ENCODE measurements around the gene MTURN.

MTURN gene

DNA sequence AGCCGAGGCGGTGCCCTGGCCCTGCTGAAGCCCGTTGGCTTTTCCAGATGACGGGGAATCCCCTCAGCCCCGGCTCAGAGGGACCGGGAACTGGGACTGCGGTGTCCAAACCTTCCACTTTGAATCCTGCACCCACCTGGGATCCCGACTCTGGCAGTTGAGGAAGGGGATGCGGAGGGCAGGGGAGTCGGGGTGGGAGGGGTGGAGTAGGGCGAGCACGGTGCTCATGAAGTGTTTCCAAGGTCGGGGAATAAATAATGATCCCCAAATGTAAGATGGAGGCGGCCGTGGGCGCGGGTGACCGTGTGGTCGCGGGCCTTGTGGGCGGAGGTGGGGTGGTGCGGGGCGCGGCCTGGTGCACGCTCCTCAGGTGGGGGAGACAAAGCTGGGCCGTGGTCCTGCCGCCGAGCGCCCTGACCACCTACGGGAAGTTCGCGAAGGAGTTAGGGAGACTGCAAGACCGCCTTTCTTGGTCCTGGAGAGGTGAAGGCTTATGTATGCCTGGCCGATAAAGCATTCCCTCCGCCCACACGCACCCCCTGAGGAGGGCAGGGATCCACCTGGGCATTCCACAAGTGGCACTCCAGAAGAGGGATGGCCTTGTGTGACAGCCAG is 1.4 kb downstream of the MTURN start:
- DNase-seq, result no peak

DNA sequence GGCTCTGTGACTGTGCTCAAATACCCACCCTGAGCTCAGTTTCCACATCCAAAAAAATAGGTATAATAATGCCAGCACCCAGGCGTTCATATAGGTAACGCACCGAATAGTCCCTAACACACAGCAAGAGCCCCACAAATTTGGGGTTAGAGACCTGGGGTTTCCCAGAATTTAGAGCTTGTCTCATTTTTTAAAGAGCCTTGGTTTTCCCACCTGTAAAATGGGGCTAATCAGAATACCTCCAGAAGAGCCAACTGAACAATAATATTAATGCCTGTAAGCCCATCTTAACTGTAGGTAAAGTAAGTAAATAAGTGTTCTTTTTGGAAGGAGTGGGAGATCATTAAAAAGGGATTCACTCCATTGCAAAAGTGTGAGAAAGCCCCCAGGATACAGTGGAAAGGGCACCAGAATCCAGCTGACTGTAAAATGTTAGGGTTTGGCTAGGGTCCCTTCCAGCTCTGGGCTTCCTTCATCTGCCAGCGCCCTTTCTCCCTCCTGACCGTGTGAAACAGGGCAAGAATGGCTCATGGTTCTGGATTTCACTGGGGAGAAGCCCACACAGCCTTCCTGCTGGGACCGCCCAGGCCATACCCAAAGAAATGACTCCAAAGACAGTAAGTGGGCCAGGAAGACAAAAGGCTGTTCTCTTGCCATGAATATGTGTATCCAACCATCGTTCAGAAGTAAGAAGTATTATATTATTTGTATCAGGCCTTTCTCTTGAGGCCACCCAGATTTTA is 2.1 kb downstream of the MTURN start:
- DNase-seq, result no peak

DNA sequence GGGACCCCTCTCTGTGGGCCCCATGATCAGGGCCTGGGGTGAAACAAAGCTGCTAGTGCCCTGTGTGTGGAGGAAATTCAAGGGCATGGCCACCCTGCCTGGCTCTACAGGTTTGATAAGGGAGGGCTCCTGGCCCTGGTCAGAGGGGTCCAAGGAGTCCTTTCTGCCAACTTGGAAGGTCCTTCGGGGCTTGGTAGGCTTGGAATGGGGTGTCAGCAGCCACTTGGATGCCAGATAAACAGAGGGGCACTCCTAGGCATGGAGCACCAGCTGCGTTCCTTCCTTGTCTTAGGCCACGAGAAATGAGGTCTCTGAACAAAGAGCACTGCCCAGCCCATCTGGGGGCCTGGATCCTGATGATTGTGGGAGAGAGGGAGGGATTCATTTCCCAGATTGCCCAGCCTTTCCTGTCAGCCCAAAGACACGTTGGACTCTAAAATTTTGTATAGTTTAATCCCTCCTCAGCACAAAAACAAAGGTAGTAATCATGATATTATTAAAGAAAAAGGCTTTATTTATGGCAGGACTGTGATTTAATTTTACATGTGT is 5.1 kb downstream of the MTURN start:
- DNase-seq, result no peak

DNA sequence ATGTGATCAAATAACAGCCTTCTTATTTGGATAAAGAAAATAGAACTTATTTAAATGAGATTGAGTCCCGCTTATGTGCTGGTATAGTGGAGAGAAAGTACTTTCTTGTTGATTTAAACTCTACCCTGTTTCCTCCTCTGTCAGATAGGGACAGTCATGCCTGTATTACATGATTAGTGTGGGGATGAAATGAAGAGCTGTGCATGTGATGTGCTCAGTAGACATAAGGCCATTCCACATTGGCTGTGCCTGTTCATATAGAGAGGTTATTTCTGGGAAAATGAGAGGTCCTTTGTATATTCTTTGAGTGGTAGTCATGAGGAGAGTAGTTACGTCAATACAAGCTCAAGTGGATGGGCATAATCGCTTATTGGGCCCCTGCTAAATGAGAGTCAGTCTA is 5.7 kb downstream of the MTURN start:
- DNase-seq, result no peak

DNA sequence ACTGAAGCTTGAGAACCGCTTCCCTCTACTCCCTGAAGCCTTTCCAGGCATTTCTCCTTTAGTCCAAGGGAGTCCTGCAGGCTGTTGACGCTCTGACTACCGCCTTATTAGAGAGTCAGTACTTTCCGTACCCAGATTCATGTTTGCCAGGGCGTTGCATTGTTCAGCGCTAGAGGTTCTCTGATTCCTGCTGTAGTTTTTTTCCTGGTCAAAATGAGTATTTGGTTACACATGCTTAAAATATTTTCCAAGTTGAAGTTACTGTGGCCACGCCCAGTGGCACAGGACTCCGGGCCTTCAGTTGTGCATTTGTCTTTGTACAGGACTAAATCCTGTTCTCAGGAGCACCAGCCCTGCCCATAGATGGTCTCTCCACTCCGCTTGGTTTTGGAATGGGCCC is 7.9 kb downstream of the MTURN start:
- no peak for DNase-seq

DNA sequence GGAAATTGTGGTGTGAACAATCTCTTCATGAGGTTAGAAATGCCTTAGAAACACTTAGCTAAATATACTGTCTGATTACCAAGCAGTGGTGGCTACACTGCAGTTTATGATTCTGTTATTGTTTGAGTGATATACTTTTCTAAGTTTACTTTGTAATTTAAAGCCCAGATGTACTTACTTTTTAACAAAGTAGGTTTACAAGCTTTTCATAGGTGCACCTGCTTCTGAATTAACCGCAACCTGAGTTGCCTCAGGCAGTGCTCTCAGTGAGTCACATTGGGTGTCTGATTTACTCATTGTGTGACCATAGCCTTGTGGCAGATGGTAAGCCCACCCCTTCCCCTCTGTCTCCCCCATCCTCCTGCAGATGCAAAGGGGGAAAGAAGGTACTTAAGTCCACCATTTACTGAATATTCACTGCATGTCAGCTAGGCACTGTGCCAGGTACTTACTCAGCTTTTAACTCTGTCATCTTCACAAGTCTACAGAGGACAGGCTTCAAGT is 9.0 kb downstream of the MTURN start:
- DNase-seq, result no peak

DNA sequence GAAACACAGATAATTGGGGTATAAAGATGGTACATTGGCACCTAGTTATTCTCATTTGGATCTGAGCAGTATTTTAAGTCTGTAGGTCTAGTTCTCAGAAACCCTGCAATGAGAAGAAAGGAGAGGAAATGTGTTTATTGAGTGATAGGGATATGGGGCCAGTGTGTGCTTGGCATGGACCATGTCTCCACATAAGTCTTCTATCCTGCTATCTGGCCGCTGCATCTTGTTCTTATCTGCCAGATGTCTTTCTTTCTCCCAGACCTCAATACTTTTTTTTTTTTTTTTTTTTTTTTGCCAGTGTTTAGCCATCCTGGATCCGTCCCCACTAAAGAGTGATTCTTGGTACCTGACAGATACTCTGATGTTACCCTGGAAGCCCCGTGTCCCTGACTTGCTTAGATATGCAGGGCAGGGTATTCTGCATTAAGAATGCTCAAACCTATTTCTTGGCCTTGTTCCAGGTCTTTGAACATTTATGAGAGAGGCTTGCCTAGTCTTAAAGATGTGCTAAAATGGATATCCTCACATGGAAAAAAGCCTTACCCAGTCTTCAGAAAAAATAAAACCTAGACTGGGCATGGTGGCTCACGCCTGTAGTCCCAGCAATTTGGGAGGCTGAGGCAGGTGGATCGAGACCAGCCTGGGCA is 10.0 kb downstream of the MTURN start:
- no peak for DNase-seq

DNA sequence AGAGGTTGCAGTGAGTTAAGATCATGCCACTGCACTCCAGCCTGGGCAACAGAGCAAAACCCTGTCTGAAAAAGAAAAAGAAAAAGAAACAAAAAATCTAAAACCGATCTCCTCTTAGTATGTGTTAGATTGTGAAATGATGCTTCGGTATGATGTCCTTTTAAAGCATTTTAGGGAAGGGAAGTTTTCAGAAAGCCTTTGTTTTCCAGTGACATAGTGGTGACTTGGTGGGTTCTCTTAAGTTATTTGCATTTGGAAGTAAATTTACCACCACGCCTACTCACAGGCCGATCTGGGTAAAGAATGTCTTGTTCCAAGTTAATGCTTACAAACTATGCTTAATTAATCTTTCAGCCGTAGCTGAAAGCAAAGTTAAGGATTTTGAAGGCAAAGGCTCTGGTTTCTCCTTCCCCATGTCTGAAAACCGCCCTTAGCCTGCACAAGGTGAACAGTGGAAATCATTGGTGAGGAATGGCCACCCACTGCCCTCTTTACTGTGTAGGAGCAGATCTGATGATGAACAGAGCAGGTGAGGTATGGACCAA is 10.7 kb downstream of the MTURN start:
- DNase-seq, result no peak

DNA sequence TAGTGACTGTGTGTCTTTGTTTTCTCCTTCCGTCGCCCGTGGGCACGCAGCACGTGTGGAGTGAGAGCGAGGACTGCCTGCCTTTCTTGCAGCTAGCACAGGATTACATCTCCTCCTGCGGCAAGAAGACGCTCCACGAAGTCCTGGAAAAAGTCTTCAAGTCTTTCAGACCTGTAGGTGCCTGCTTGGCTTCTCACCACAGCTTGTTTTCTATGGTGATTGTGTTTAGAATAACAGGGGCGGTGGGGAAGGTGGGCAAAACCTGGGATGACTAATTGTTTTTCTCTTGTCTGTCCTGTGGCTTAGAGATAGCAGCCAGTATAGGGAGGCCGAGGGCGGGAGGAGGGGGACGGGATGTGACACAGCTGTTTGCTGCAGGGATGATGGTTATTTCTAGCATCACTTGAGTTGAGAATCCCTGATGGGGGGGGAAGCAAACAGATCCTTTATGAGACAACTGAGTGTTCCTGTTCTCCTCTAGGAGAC is 11.4 kb downstream of the MTURN start:
- DNase-seq, result no peak

DNA sequence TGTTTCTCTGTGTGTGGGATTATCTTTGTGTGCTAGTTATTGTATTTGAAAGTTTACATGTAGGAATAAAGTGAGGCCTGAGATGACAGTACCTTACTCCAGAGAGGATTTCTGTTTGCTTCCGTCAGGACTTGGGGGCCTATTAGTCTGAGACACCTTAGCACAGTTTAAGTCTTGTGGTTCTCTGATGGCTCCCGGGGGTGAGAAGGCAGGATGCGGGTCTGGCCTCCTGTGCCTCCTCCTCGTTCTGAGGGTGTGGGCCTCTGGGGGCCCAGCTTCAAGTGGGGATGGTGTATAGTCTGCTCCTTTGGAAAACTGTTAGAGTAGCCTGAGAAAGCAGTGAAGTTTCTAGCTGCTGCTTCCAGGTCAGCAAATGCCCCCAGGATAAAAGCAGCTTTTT is 12.4 kb downstream of the MTURN start:
- DNase-seq, result no peak

DNA sequence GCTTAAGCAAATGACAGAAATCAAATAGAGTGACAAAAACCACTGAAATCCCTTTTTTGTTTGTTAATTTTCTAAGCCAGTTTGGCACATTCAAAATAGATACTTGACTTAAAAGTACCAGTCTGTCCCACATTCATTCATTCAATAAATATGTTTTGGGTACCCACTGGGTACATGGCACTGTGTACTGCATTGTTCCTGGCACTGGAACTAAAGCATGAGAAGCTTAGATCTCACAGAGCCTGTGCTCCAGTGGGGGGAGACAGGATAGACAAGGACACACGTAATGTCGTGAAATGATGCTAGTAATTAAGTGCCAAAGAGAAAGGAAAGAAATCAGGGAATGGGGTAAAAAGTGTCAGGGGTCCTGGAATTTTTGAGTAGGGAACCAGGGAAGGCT is 13.0 kb downstream of the MTURN start:
- no peak for DNase-seq

DNA sequence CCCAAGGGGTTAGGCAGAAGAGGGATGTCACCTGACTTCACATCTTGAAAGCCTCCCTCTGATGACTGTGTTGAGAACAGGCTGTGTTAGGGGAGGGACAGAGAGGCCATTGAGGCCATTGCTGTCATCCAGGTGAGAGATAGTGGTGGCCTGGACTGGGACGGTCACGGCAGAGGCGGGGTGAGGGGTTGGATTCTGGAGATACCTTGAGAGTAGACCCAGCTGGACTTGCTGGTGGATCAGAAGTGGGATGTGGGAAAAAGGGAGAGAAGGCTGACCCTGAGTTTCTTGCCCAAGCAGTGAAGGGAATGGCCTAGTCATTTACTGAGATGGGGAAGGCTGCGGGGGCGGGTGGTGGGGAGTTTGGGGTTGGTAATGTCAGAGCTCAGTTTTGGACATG is 13.6 kb downstream of the MTURN start:
- DNase-seq, result no peak

DNA sequence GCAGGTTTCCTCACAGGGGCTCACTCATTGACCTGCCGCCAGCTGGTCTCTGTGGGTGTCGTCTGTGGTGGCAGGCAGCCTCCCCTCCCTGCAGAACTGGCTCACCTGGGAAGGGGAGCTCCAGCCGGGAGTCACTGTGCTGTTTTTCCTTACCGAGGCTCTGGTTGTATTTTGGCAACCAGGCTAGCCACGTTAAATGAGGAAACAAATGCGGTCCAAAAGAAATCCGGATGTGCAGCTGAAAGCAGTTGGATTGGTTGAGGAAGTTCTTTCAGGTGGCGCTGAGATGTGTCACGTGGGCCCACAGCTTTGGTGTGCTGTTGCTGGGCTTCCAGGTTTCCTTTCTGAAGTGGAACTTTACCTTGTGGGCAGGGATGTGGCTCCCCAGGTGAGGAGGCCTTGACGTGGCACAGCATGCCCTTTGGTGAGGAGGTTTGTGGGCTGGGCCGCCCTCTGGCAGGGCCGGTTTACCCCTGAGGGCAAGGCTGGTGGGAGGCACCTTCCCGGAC is 14.2 kb downstream of the MTURN start:
- DNase-seq, result peak; percentile 61

DNA sequence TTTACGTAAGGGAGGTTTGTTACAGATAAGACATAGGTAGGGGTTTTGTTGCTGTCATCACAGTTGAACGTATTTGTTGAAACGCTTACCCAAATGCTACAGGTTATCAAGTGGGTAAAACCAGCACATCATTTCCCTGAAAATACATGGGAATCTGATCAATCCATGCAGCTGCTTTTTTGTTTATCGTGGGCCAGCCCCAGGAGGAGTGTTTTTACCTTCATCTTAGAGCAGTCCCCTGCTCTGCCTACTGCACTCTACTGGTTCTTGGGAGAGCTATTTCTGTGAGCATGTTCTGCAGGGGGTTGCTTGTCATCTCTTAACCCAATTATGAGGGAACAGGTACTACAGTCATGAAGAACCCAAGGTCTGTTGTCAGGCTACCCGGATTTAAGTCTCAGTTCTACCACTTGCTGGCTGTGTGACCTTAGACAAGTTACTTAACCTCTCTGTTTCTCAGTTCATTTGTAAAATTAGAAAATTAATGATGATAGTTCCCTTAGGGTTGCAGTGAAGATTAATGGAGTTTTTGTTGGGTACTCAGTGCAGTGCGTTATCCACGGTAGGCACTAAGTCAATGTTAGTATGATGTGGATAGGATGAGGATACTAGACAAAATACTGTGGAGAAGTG is 15.0 kb downstream of the MTURN start:
- DNase-seq, result peak; percentile 19

DNA sequence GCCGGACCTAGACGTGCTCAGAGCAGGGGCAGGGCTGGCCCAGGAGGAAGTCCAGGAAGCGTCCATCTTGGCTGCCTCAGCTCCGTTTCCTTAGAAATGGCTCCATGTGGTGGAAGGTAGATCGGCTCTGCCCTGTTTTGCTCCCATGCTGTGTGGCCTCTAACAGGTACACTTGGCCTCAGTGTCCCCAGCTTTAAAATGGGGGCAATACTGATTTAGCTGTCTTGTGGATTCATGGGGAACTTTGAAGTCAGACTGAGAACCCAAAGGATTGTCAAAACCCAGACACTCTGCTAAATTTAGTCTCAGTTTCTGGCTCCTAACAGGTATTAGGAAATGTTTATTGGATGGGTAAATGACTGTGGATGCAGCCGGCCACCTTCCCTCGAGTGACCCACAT is 15.9 kb downstream of the MTURN start:
- no peak for DNase-seq

DNA sequence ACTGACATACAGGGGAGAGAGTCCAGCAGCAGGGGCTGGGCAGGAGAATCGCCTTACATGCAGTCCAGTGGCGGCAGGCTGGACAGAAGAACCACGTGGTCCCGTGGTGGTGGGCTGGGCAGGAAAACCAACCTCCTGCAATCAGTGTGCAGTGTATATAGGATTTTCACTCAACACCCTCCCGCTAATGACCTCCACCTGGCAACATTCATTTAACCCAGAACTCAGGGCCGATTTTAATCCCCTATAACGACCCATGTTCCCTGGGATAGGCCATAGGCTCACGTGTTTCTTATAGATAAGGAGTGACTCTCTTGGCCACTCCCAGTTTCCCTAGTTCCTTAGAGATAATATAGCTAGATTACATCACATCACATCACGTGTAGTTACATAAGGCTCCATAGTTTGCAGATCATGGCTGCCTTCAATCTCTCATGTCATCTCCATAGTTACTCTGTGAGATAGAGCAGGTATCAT is 19.4 kb downstream of the MTURN start:
- no peak for DNase-seq

DNA sequence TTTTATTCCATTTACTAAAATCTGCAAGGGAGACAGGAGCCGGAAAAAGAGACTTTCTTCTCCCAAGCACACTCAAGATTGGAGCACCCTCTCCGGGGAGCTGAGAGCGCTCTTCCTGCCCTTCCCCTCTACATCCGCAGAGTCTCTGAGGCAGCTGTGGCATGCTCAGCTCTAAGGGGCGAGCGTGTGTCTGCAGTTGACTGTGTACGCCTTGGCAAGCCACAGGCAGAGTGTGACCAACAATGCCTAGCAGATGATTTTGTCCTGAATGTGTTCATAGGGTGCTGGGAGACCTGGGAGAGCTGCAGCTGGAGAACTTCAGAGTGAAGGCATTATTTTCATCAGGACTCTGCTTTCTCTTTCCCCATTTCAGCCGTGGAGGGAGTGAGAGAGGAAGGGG is 20.7 kb downstream of the MTURN start:
- no peak for DNase-seq

DNA sequence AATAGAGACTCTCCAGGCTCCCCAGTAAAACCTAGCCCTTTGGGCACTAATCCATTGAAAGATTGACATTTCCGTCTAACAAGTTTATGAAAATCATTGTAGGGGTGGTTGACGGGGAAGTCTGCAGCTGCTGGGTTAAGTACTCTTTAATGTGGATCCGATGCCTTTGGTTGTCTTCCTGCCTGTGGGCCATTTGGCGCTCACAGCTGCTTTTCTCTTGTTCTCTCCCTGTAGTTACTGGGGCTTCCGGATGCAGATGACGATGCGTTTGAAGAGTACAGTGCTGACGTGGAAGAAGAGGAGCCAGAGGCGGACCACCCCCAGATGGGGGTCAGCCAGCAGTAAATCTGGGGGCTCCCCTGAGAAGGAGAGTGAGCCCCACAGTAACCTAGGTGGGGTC is 22.4 kb downstream of the MTURN start:
- DNase-seq, result peak; percentile 64

DNA sequence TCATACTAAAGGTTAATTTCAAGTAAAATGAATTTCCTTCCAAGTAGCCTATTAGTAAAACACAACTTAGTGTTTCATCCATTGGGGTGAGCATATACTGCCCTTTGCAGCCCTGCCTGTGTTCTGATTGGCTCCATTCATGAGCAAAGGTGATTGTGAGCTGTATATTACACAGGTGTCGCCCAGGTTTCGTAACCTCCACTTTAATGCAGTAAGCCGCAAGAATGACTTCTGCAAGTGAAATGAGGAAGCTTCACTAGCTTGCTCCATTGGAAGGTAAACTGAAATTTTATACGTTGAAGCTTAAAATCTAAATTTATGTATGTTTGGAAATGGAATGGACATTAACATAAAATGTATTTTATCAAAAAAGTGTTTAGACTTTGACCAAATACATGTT is 24.4 kb downstream of the MTURN start:
- no peak for DNase-seq

DNA sequence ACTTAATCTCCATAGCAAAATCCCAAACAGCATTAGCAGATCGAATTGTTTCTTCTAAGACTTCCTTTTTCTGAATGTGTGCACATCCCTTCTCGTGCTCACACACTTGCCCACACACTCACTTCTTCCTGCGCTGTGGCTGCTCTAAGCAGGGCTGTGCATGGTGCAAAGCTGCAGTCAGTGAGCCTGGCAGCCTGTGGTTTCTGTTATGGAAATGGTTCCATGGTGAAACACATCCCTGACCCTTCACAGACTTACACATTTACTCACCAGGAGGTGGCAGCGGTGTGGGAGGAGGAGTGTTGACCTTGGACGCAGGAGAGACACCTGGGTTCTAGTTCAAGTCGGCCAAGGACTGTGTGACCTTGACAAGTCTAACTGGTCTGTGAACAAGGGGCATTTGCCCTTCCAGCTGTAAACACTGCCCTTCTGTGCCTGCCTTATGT is 24.9 kb downstream of the MTURN start:
- DNase-seq, result no peak

DNA sequence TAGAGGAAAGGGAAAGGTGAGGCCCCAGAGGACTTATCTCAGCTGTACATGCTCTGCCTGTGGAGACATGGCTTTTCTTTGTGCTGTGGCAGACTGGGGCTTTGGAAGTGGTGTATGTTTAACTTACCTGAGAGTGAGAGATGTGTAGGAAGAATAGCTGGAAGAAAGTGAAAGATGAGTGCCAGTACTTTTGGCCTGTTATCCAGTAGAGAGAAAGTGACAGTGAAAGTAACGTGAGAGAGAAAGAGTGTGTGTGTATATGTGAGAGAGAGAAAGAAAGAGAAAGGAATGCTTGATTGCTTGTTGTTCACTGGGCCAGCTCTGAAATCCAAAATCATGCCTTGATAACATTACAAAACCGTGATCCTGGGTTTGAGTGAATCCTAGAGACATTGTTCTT is 25.5 kb downstream of the MTURN start:
- DNase-seq, result no peak

DNA sequence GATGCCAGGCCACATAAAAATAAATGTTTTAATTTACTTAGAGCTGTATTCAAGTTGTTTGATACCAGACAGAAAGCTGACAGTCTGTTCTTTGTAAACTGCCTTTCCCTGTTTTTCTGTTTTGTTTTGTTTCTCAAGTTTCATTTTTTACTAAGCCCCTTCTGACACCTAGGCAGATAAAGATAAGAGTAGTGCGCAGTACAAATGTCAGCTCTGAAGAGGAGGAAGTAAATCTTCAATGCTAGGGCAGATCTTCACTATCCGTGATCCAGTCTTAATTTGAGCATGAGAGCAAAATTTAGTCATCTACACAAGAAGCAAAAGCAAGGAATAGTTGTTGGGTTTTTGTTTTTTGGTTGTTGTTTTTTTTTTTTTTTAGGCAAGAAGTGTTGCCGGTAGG is 27.3 kb downstream of the MTURN start:
- DNase-seq, result no peak
